ENCODE data around the gene KLF2. TPM values are rescaled to one million over a fixed set of nuclear protein-coding genes. Genes with fewer than 3 reads are reported as not detected.

The KLF2 gene
- total and polyA plus RNA-seq, 2 of the 13 experiments (the other 11 are each of a cell fraction or from before 2014, with no cell fraction given) = not detected

DNA sequence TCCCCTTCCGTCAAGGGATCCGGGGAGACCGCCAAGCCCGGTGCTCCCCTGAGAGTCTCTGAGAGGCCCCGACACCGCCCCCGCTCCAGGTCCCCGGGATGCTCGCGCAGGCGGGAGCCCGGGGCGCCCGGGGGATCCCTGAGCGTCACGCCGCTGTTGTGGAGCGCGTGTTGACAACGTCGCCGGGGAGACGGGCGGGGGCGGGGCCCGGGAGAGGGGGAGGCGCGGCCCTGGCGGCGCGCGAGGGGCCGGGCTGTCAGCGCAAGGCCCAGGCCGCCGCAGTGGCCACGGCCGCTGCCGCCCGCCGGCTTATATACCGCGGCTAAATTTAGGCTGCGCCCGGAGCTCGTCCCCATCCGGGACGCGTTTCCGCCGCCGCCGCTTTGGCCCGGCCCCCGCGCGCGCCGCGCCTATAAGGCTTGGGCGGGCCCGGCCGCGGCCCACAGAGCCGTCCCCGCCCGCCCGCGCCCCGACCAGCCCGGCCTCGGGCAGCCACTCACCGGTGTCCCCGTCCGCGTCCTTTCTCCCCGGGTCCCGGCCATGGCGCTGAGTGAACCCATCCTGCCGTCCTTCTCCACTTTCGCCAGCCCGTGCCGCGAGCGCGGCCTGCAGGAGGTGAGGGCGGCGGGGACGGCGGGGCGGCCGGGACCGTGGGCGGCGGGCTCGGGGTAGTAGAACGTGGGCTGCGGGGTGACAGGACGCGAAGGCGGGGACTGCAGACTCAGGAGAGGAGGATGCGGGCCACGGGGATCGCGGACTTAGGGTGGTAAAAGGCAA lies at the start of gene KLF2 (continued):
- TF ChIP-seq ZNF703 (CRISPR knock-in tag; IDR thresholded peaks at IDR 0.05; ENCODE audit: borderline replicate concordance) (no peak), ZNF501 (CRISPR knock-in tag; IDR thresholded peaks at IDR 0.05) (no peak), PHF8 (CRISPR knock-in tag; IDR thresholded peaks at IDR 0.05) (0 out of 2 replicates have a peak, but pooled peaks have one; percentile 24), MXI1 (IDR thresholded peaks at IDR 0.05; ENCODE audit: borderline replicate concordance, low read depth, low read length) (peak; percentile 13; the same call in 1 of the 3 replicates)
- TF ChIP-seq, protein P1, sequence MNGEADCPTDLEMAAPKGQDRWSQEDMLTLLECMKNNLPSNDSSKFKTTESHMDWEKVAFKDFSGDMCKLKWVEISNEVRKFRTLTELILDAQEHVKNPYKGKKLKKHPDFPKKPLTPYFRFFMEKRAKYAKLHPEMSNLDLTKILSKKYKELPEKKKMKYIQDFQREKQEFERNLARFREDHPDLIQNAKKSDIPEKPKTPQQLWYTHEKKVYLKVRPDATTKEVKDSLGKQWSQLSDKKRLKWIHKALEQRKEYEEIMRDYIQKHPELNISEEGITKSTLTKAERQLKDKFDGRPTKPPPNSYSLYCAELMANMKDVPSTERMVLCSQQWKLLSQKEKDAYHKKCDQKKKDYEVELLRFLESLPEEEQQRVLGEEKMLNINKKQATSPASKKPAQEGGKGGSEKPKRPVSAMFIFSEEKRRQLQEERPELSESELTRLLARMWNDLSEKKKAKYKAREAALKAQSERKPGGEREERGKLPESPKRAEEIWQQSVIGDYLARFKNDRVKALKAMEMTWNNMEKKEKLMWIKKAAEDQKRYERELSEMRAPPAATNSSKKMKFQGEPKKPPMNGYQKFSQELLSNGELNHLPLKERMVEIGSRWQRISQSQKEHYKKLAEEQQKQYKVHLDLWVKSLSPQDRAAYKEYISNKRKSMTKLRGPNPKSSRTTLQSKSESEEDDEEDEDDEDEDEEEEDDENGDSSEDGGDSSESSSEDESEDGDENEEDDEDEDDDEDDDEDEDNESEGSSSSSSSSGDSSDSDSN (CRISPR knock-in tag; IDR thresholded peaks at IDR 0.05) = peak; percentile 38; the same call in 1 of the 2 replicates

DNA sequence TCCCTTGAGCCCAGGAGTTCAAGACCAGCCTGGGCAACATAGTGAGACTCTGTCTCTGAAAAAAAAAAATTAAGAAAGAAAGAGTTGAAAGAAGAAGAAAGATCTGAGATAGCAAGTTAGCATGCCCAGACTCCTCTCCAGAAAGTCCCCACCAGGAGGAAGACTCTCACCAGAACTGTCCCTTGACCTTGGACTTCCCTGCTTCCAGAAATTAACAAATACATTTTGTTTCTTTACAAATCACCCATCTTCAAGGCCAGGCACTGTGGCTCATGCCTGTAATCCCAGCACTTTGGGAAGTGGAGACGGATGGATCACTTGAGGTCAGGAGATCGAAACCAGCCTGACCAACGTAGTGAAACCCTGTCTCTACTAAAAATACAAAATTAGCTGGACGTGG lies 44.3 kb upstream of the KLF2 start:
- no peak for ATAC-seq
- Histone ChIP-seq H3K9me3 (ENCODE audit: low read length) (no peaks in the 10 kb centered on the region), H2AFZ (ENCODE audit: low read length) (no peak overlapping the region), H3K27ac (ENCODE audit: extremely low read length, insufficient read depth, low read length) (no peak overlapping the region), H3K27me3 (ENCODE audit: control insufficient read depth in 1 of 2, insufficient read depth in 2 of 2, low read length in 2 of 2) (peaks cover 0 to 22% of the 10 kb centered on the region in 2 experiments; a peak in 2 of 5 replicates), H3K36me3 (replicated peaks in 1 of 2; ENCODE audit: control insufficient read depth in 1 of 2, insufficient read depth in 2 of 2, low read length in 2 of 2) (no peaks in the 10 kb centered on the region), H4K20me1 (ENCODE audit: insufficient read depth, low read length) (no peaks in the 10 kb centered on the region), H3K4me1 (ENCODE audit: insufficient read depth, low read length) (no peaks in the 10 kb centered on the region; the same call in 1 of the 2 replicates), H3K4me2 (ENCODE audit: low read depth, low read length) (no peak overlapping the region), H3K79me2 (ENCODE audit: insufficient read depth, low read length) (no peaks in the 10 kb centered on the region), H3K4me3 (replicated peaks in 1 of 3; ENCODE audit: insufficient read depth in 1 of 3, low read depth in 2 of 3, low read length in 3 of 3) (no peak overlapping the region), H3K9ac (ENCODE audit: insufficient read depth, low read depth, low read length) (no peak overlapping the region)
- ChIA-PET CTCF (ENCODE audit: low intra/inter-chr PET ratio, low total read pairs) (no interaction called here), POLR2A (no interaction called here)
- WGBS (ENCODE audit: low lambda C conversion rate) = 49% methylated on average over 4 of the region's 4 CpGs
- BruUV-seq (replicated peaks) = no TSS peak
- in situ Hi-C loops (cut with HindIII; ENCODE audit: extremely low pct_ligation_motif_present, low pct_unique_long_range_greater_than_20kb) = no loop called here
- FAIRE-seq = no peak
- intact Hi-C loops (cut with micrococcal nuclease; ENCODE audit: unreplicated experiment) = no loop called here
- DNase-seq (ENCODE audit: low spot score) = no peak
- TF ChIP-seq, protein P2, sequence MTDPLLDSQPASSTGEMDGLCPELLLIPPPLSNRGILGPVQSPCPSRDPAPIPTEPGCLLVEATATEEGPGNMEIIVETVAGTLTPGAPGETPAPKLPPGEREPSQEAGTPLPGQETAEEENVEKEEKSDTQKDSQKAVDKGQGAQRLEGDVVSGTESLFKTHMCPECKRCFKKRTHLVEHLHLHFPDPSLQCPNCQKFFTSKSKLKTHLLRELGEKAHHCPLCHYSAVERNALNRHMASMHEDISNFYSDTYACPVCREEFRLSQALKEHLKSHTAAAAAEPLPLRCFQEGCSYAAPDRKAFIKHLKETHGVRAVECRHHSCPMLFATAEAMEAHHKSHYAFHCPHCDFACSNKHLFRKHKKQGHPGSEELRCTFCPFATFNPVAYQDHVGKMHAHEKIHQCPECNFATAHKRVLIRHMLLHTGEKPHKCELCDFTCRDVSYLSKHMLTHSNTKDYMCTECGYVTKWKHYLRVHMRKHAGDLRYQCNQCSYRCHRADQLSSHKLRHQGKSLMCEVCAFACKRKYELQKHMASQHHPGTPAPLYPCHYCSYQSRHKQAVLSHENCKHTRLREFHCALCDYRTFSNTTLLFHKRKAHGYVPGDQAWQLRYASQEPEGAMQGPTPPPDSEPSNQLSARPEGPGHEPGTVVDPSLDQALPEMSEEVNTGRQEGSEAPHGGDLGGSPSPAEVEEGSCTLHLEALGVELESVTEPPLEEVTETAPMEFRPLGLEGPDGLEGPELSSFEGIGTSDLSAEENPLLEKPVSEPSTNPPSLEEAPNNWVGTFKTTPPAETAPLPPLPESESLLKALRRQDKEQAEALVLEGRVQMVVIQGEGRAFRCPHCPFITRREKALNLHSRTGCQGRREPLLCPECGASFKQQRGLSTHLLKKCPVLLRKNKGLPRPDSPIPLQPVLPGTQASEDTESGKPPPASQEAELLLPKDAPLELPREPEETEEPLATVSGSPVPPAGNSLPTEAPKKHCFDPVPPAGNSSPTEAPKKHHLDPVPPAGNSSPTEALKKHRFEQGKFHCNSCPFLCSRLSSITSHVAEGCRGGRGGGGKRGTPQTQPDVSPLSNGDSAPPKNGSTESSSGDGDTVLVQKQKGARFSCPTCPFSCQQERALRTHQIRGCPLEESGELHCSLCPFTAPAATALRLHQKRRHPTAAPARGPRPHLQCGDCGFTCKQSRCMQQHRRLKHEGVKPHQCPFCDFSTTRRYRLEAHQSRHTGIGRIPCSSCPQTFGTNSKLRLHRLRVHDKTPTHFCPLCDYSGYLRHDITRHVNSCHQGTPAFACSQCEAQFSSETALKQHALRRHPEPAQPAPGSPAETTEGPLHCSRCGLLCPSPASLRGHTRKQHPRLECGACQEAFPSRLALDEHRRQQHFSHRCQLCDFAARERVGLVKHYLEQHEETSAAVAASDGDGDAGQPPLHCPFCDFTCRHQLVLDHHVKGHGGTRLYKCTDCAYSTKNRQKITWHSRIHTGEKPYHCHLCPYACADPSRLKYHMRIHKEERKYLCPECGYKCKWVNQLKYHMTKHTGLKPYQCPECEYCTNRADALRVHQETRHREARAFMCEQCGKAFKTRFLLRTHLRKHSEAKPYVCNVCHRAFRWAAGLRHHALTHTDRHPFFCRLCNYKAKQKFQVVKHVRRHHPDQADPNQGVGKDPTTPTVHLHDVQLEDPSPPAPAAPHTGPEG (CRISPR knock-in tag; IDR thresholded peaks at IDR 0.05) = no peak

All from HepG2 (cell line).